ENCODE measurements around the gene SYNDIG1.

Gene SYNDIG1

GRCh38 chr20:24640686-24641085 is 171.3 kb downstream of the SYNDIG1 start:
- DNase-seq: no peak

- DNase-seq: no peak
Measured at GRCh38 chr20:24643731-24644626, 174.6 kb downstream of the SYNDIG1 start.

- no peak for DNase-seq
Measured at GRCh38 chr20:24646321-24646720, 176.9 kb downstream of the SYNDIG1 start.

GRCh38 chr20:24647713-24648112 is 178.3 kb downstream of the SYNDIG1 start:
- no peak for DNase-seq

- no peak for DNase-seq
Measured at GRCh38 chr20:24648481-24648880, 179.1 kb downstream of the SYNDIG1 start.

GRCh38 chr20:24648919-24649318 is 179.5 kb downstream of the SYNDIG1 start:
- no peak for DNase-seq

GRCh38 chr20:24649787-24650490 is 180.5 kb downstream of the SYNDIG1 start:
- DNase-seq: no peak

- DNase-seq: no peak
Measured at GRCh38 chr20:24651171-24651975, 181.9 kb downstream of the SYNDIG1 start.

GRCh38 chr20:24651976-24652345 is 182.5 kb downstream of the SYNDIG1 start:
- no peak for DNase-seq

GRCh38 chr20:24653306-24653705 is 183.9 kb downstream of the SYNDIG1 start:
- no peak for DNase-seq

- DNase-seq: no peak
Measured at GRCh38 chr20:24654425-24654824, 185.0 kb downstream of the SYNDIG1 start.

GRCh38 chr20:24656391-24656790 is 187.0 kb downstream of the SYNDIG1 start:
- DNase-seq: no peak

- no peak for DNase-seq
Measured at GRCh38 chr20:24657196-24657595, 187.8 kb downstream of the SYNDIG1 start.

GRCh38 chr20:24657878-24658620 is 188.6 kb downstream of the SYNDIG1 start:
- DNase-seq: no peak

- DNase-seq: no peak
Measured at GRCh38 chr20:24658920-24659660, 189.7 kb downstream of the SYNDIG1 start.

- DNase-seq: no peak
Measured at GRCh38 chr20:24659835-24660234, 190.4 kb downstream of the SYNDIG1 start.

GRCh38 chr20:24660651-24661050 is 191.2 kb downstream of the SYNDIG1 start:
- DNase-seq: no peak

GRCh38 chr20:24661255-24661654 is 191.8 kb downstream of the SYNDIG1 start:
- no peak for DNase-seq

GRCh38 chr20:24662322-24662721 is 192.9 kb downstream of the SYNDIG1 start:
- no peak for DNase-seq

- no peak for DNase-seq
Measured at GRCh38 chr20:24662752-24663365, 193.4 kb downstream of the SYNDIG1 start.

- DNase-seq: no peak
Measured at GRCh38 chr20:24663496-24663895, 194.1 kb downstream of the SYNDIG1 start.
